Large intestine (tissue), 3 donors: Measurements from ENCODE around the gene CHMP6. TPM values are rescaled to one million over a fixed set of nuclear protein-coding genes. Genes with fewer than 3 reads are reported as not detected.
A peak's percentile ranks its signal among the peaks of the same experiment; 100 is the strongest.
"Not testable (repeated sequence)": the region's sequence is repeated elsewhere in the genome, so short reads cannot be mapped to it uniquely, and the experiment has no call there.

Experiments
- DNase-seq, 2 donors: peaks; one replicate each; pipeline versions ENCODE4 v3.0.0 to v3.0.0-alpha.2; 2013
- H3K27ac ChIP-seq: one replicate; pipeline ENCODE4 v1.5.1; 2013; ENCODE audit warnings: low read length
- H3K27me3 ChIP-seq: 2 replicates; pipeline ENCODE4 v1.6.1; 2013; ENCODE audit warnings: low read length; ENCODE audit not compliant: control insufficient read depth, insufficient read depth
- H3K36me3 ChIP-seq: 2 replicates; pipeline ENCODE4 v1.6.1; 2013; ENCODE audit warnings: low read length; ENCODE audit not compliant: control insufficient read depth, insufficient read depth
- H3K4me1 ChIP-seq: one replicate; pipeline ENCODE4 v1.6.1; 2013; ENCODE audit warnings: low read length; ENCODE audit not compliant: control insufficient read depth, insufficient read depth
- H3K4me3 ChIP-seq: one replicate; pipeline ENCODE4 v1.5.1; 2013; ENCODE audit warnings: low read length
- H3K9me3 ChIP-seq: one replicate; pipeline ENCODE4 v1.6.1; 2013; ENCODE audit warnings: mild to moderate bottlenecking, low read depth, low read length, moderate library complexity; ENCODE audit not compliant: control insufficient read depth
- WGBS: methylation state at CpG from one replicate; pipeline ENCODE4 v1.1.5; 2013; ENCODE audit warnings: low lambda C conversion rate; ENCODE audit not compliant: insufficient coverage; 5-methylcytosine and 5-hydroxymethylcytosine counted together
- polyA plus RNA-seq: library from polyadenylated mRNA; unstranded; fragments of 120-200 nt; gene quantifications from one replicate; pipeline ENCODE4 v1.2.1, GENCODE V29; 2013

The CHMP6 gene
- polyA plus RNA-seq, 1 donor: 20.4 TPM

DNA sequence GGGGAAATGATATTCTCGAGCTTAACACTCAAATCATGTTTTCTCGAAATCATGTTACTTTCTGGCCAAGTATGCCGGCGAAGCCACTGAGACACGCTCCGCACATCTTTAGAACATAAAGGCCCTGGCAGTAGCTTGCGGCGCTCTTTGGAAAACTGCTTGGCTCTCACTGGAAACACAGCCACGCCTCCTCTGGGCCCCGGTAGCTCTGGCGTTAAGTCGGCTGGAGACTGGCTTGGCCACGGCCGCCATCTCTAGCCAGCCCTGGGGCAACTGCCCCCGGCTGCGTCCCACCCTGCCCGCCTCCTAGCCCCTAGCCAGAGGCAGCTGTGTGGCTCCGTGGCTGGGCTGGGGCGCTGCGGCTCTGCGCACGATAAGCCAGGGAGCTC is 34.1 kb downstream of the CHMP6 start:
- peaks cover 7% of the 10 kb centered on the region for H3K9me3 ChIP-seq
- peaks cover 6% of the 10 kb centered on the region for H3K4me1 ChIP-seq
- H3K27ac ChIP-seq: no peak overlapping the region
- H3K36me3 ChIP-seq: no peaks in the 10 kb centered on the region
- peaks cover 35% of the 10 kb centered on the region for H3K27me3 ChIP-seq
- H3K4me3 ChIP-seq: no peak overlapping the region
- 100% methylated on average over 1 of the region's 22 CpGs for WGBS
- no peak for DNase-seq

DNA sequence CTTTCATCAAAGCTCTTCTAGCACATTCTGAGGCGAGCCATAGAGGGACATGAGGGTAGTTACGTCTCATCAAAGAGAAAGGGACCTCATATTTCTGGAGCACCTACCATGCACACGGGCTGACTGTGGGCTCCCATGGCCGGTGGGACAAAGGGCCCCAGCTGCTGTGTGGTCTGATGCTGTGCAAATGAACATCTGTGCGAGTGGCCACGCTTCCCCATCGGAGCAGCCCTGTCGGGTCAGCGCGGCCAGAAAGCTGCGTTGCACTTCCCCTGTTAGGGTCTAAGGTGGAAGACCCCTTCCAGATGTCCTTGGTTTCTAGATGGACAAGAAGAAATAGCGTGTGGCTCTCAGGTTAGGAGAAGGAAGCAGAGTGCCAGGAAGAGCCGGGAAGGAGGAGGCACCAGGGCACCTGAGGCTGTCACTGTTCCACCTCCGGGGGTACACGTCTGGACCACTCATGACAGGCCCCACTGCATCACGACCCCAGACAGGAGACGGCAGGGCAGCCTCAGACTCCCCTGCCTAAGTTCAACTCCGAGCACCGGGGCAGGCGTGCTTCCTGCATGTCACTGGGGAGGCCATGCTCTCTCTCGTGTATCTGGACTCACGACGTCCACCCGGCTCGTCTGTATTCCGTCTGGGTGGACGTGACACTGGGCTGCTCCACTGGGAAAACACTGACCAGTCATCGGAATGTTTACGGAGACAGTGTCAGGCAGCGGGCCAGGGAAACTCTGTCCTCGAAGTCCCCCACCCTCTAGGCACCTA is 34.8 kb downstream of the CHMP6 start:
- no peak overlapping the region for H3K4me3 ChIP-seq

DNA sequence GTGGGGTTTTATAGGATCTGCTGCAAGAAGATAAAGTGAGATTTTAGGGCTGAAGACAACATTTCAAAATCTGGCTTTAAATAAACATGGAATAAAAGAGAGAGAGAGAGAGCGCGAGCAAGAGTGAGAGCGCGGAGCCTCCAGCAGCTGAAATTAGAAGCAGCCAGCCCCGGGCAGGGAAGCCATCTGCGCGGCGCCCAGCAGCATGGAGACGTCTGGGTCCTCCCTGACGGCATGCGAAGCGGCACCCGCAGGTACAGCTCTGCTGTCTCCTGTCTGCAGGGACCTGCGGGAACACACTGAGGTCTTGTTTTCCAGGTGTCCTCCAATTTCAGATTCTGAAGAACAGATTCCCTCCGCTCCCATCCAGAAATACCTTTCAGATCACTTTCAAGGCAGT is 35.4 kb downstream of the CHMP6 start:
- WGBS: no CpG with 5 or more reads among the region's 15 CpGs
- Histone ChIP-seq H3K9me3 (peaks cover 7% of the 10 kb centered on the region), H3K27me3 (peaks cover 35% of the 10 kb centered on the region), H3K27ac (no peak overlapping the region), H3K4me1 (peaks cover 3% of the 10 kb centered on the region), H3K36me3 (peaks cover 4% of the 10 kb centered on the region), H3K4me3 (no peak overlapping the region)
- DNase-seq: no peak

More for the DNA sequence above, 34.8 kb downstream of the CHMP6 start:
- peaks cover 35% of the 10 kb centered on the region for H3K27me3 ChIP-seq
- peaks cover 3% of the 10 kb centered on the region for H3K4me1 ChIP-seq
- H3K36me3 ChIP-seq: peaks cover 2% of the 10 kb centered on the region
- DNase-seq: no peak
- peaks cover 7% of the 10 kb centered on the region for H3K9me3 ChIP-seq
- H3K27ac ChIP-seq: no peak overlapping the region
- WGBS: no CpG with 5 or more reads among the region's 31 CpGs

DNA sequence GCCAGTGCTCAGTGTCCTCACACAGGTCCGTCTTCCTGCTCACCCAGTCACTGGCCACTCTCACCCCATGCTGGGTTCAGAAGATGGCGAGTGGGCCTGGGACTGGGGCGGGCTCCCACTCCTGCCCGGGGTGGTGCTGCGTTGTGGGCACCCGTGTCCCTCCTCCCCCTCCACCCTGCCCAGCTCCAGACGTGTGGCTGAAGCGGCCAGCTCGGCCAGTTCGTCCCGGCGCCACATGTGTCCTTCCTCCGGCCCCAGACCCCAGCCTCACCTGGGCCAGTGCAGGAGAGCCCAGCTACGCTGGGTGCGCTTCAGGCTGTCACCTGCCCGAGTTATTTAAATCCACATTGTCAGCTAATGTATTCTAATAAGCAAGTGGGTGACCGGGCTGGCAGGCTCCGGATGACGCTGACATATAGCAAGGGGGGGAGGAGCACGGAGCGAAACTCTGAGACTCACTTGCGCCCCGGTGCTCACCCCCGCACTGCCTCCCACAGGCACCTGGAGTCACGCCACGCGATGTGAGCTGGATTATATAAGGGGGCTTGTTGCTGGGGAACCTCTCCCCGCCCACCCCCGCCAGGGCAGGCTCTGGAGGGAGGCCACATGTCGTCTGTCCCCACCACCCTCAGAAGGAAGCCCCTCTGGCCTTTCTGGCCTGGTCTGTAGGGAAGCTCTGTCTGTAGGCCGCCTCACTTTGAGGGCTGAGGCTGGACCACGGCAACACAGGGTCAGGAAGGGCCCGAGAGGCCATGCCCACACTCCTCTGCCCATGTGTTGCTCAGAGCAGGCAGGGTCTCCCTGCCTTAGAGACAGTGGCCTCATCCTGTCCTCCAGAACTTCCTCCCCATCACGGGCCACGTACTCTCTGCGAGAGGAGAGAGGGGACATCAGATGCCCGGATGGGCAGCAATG is 36.2 kb downstream of the CHMP6 start:
- Histone ChIP-seq H3K27me3 (peaks cover 35% of the 10 kb centered on the region), H3K4me1 (peaks cover 3% of the 10 kb centered on the region), H3K36me3 (peaks cover 12% of the 10 kb centered on the region), H3K9me3 (peaks cover 9% of the 10 kb centered on the region), H3K27ac (no peak overlapping the region), H3K4me3 (no peak overlapping the region)
- no peak for DNase-seq
- no CpG with 5 or more reads among the region's 37 CpGs for WGBS

DNA sequence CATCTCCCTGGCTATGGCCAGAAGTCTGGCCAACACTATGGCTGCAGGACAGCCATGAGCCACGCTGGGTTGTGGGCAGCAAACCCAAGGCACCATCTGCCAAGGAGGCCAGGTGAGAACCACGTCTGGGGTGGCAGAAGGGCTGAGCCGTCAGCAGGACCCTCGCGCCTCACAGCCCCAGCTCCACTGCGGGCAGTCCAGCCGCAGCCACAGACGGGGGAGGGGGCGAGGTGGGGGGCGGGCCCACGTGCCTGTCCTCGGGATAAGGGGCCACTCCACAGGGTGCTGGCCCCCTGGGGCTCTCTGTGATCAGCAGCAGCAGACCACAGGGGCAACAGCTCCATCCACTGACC is 36.8 kb downstream of the CHMP6 start:
- peaks cover 4% of the 10 kb centered on the region for H3K4me1 ChIP-seq
- no peak overlapping the region for H3K4me3 ChIP-seq
- no peak for DNase-seq
- H3K27ac ChIP-seq: no peak overlapping the region
- H3K36me3 ChIP-seq: peaks cover 15% of the 10 kb centered on the region
- WGBS: no CpG with 5 or more reads among the region's 12 CpGs
- H3K9me3 ChIP-seq: peaks cover 9% of the 10 kb centered on the region
- peaks cover 35% of the 10 kb centered on the region for H3K27me3 ChIP-seq

DNA sequence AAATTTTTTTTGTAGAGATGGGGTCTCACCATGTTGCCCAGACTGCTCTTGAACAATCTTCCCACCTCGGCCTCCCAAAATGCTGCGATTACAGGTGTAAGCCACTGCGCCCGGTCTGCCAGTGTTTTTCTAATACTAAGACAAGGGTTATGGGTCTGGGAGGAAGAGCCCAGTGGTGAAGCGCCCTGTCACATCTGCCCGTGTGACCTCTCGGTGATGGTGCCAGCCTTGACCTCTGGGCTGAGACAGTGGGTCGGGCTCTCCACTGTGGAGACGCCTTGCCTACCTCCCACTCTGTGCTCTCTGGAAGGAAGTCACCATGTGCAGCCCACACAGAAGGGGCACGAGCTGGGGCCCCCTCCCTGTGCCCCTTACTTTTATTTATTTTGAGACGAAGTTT is 38.2 kb downstream of the CHMP6 start:
- no peak for DNase-seq
- Histone ChIP-seq H3K27me3 (peaks cover 35% of the 10 kb centered on the region), H3K27ac (no peak overlapping the region), H3K4me3 (no peak overlapping the region), H3K9me3 (peaks cover 9% of the 10 kb centered on the region), H3K4me1 (peaks cover 12% of the 10 kb centered on the region), H3K36me3 (peaks cover 15% of the 10 kb centered on the region)
- WGBS: no CpG with 5 or more reads among the region's 11 CpGs

DNA sequence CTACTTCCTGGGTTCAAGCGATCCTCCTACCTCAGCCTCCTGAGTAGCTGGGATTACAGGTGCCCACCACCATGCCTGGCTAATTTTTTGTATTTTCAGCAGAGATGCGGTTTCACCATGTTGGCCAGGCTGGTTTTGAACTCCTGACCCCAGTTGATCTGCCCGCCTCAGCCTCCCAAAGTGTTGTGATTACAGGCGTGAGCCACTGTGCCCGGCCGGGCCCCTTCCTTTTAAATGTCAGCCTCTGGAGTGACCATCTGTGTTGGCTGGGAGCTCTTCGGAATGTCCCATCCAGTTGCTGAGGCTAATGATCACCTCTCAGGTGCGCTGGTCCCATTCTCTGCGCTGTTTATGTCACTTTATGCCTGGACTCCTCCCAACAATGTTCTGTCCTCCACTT is 38.7 kb downstream of the CHMP6 start:
- not testable (repeated sequence) for H3K27ac ChIP-seq, H3K9me3 ChIP-seq, H3K4me3 ChIP-seq, DNase-seq
- Histone ChIP-seq H3K27me3 (peaks cover 33% of the 10 kb centered on the region), H3K4me1 (peaks cover 12% of the 10 kb centered on the region), H3K36me3 (peaks cover 15% of the 10 kb centered on the region)
- WGBS: no CpG with 5 or more reads among the region's 9 CpGs

DNA sequence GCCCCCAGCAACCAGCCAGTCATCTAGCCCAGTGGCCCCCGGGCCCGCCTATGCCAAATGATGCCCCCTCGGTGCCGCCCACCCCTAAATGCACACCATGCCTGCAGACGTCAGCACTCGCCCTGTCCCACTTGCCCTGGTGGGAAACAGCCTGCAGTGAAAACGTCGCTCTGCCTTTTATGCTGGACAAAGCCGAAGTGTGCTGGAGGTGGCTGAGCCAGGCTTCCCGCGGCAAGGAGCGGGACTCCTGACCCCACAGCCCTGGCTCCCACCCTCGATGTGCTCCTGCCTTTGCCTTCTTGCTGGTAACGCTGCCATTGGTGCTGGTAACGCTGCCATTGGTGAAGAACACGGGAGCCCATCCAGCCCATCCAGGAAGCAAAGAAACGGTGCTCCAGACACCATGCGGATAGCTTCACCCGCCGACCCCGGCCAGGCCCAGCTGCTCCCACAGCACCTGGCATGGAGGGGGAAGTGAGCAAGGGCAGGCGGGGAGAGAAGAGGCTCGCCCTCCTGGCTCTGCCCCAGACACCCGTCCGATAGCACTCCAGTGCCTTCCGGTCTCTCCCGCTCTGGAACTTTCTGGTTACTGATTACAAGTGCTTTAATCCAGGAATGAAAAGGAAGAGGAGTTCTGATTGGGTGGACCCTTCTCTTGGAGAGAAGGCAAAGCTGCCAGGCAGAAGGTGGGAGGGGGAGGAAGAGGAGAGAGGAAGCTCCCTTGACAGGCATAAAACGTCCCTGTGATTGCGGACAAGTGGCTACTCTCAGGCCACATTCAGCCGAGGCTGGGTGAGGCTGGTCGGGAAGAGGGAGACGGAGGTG is 39.3 kb downstream of the CHMP6 start:
- H3K27me3 ChIP-seq: peaks cover 32% of the 10 kb centered on the region
- peaks cover 15% of the 10 kb centered on the region for H3K36me3 ChIP-seq
- DNase-seq: peak in 1 of 2 donors; percentile 49
- peaks cover 15% of the 10 kb centered on the region for H3K4me1 ChIP-seq
- no peak overlapping the region for H3K27ac ChIP-seq
- H3K9me3 ChIP-seq: peaks cover 9% of the 10 kb centered on the region
- no CpG with 5 or more reads among the region's 32 CpGs for WGBS
- H3K4me3 ChIP-seq: no peak overlapping the region

DNA sequence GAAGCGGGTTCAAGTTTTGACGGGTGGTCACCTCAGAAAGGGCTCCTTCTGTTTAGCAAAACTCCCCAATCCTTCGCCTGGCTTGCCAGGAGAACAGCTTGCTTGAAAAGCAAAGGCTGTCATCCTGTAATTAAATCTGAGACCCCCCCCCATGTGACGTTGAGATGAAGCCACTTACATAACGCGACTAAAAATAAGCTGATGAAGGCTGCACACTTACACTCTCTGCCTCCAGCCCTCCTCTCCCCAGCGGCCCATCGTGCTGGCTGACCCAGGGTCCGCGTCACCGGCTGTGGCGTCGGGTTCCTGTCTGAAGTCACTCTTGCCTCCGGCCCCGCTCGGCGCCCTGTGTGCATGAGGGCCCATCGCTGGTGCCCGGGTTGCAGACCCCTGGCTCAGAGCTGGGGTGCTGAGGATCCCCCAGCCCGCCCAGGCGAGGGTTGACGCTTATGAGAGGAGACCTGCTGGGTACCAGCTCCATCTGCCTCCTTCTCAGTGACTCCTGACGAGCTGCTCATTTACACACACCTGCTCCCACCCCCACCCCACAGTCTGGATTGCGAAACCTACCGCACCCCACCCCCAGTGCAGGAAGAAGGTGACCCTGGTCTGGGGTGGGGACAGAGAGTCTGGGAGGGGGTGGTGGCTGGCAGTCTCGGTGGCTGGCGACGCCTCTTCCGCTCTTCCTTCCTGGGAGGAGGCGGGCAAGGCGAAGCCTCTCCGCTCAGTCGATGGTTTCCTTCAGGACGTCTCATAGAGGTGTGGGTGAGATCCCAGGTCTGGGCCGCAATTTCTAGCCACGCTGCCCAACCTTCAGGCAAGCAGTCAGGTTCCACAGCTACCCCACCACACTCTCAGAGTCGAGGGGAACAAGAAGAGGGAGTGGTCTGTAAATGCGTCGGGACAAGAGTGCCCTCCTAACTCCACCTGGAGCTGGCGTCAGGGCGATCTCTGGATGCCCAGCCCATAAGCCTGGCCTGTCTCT is 40.2 kb downstream of the CHMP6 start:
- H3K27me3 ChIP-seq: peaks cover 28% of the 10 kb centered on the region
- no peak overlapping the region for H3K27ac ChIP-seq
- no peak for DNase-seq
- peaks cover 9% of the 10 kb centered on the region for H3K9me3 ChIP-seq
- no CpG with 5 or more reads among the region's 41 CpGs for WGBS
- peaks cover 18% of the 10 kb centered on the region for H3K4me1 ChIP-seq
- H3K36me3 ChIP-seq: peaks cover 15% of the 10 kb centered on the region
- no peak overlapping the region for H3K4me3 ChIP-seq
